PFSK-1 (cell line): ENCODE results near the gene MN1.

Source experiments
- FOXP2 ChIP-seq: optimal IDR thresholded peaks from 2 replicates; pipeline ENCODE3; 2011; ENCODE audit warnings: borderline replicate concordance, control low read depth, inconsistent platforms; ENCODE audit not compliant: insufficient read depth; ENCODE audit errors: extremely low read length, extremely low read depth
- POLR2AphosphoS5 ChIP-seq: IDR thresholded peaks from 2 replicates; pipeline ENCODE4 v1.6.1; 2012; ENCODE audit warnings: low read depth, mild to moderate bottlenecking, control low read depth, low read length, moderate library complexity
- REST ChIP-seq, 2 experiments: IDR thresholded peaks; 2 replicates each; pipeline versions ENCODE4 v1.6.1 to v1.8.0; 2011 to 2012; ENCODE audit warnings: low read depth in 2 of 2, low read length in 2 of 2, control low read depth in 1 of 2, inconsistent platforms in 1 of 2, mild to moderate bottlenecking in 1 of 2, moderate library complexity in 1 of 2; ENCODE audit not compliant: insufficient read depth in 1 of 2
- SIN3A ChIP-seq: IDR thresholded peaks from 2 replicates; pipeline ENCODE4 v1.6.1; 2012; ENCODE audit warnings: mild to moderate bottlenecking, low read length, moderate library complexity, borderline replicate concordance; ENCODE audit not compliant: insufficient read depth
- TAF1 ChIP-seq: IDR thresholded peaks from 2 replicates; pipeline ENCODE4 v1.6.1; 2012; ENCODE audit warnings: low read length, control low read depth, borderline replicate concordance; ENCODE audit not compliant: insufficient read depth

The MN1 gene

GRCh38 chr22:27816552-27816951 is 15.0 kb upstream of the MN1 start:
- TF ChIP-seq REST (IDR thresholded peaks at IDR 0.05; ENCODE audit: insufficient read depth in 1 of 2, low read depth in 2 of 2, low read length in 2 of 2) (no peak), POLR2AphosphoS5 (no peak), SIN3A (no peak), FOXP2 (no peak), TAF1 (no peak)

GRCh38 chr22:27815826-27816530 is 14.4 kb upstream of the MN1 start:
- no peak for TF ChIP-seq POLR2AphosphoS5

- TF ChIP-seq FOXP2 (no peak), REST (IDR thresholded peaks at IDR 0.05; ENCODE audit: insufficient read depth in 1 of 2, low read depth in 2 of 2, low read length in 2 of 2) (no peak), TAF1 (no peak), POLR2AphosphoS5 (no peak), SIN3A (no peak)
These were observed 13.4 kb upstream of the MN1 start for GRCh38 chr22:27814993-27815392.

- TF ChIP-seq SIN3A (no peak), FOXP2 (no peak), POLR2AphosphoS5 (no peak), REST (IDR thresholded peaks at IDR 0.05; ENCODE audit: insufficient read depth in 1 of 2, low read depth in 2 of 2, low read length in 2 of 2) (no peak), TAF1 (no peak)
These were observed 10.2 kb upstream of the MN1 start for GRCh38 chr22:27811778-27812177.

GRCh38 chr22:27810609-27811151 is 9.1 kb upstream of the MN1 start:
- TF ChIP-seq TAF1 (no peak), REST (IDR thresholded peaks at IDR 0.05; ENCODE audit: insufficient read depth in 1 of 2, low read depth in 2 of 2, low read length in 2 of 2) (no peak), SIN3A (no peak), FOXP2 (no peak), POLR2AphosphoS5 (no peak)
